Esophagus squamous epithelium (tissue), 5 donors: Measurements from ENCODE around the gene RC3H2. TPM values are rescaled to one million over a fixed set of nuclear protein-coding genes. Genes with fewer than 3 reads are reported as not detected.
"Not testable (repeated sequence)": the region's sequence is repeated elsewhere in the genome, so short reads cannot be mapped to it uniquely, and the experiment has no call there.

Source experiments
- DNase-seq: peaks from one replicate; lab custom pipeline; 2025; lab: John Stamatoyannopoulos, UW
- H3K27ac ChIP-seq, 4 donors: fragments of 200-600 bp; sonication (generic); one replicate each; pipeline ENCODE4 v1.5.1; 2016 to 2019; ENCODE audit warnings: mild to moderate bottlenecking in 1 of 4
- H3K27me3 ChIP-seq, 4 donors: fragments of 200-600 bp; sonication (generic); 1 replicate in 3 of 4; 2 replicates in 1 of 4; pipeline versions ENCODE4 v1.5.1 to v1.6.0; 2017 to 2021; ENCODE audit warnings: antibody characterized with exemption in 1 of 4
- H3K36me3 ChIP-seq, 3 donors: fragments of 200-600 bp; sonication (generic); one replicate each; pipeline ENCODE4 v1.5.1; 2016 to 2019
- H3K4me1 ChIP-seq, 3 donors: fragments of 200-600 bp; sonication (generic); one replicate each; pipeline ENCODE4 v1.5.1; 2017 to 2019
- H3K4me3 ChIP-seq, 4 donors: fragments of 200-600 bp; sonication (generic); 1 replicate in 3 of 4; 2 replicates in 1 of 4; pipeline ENCODE4 v1.5.1; 2016 to 2019; ENCODE audit warnings: mild to moderate bottlenecking in 2 of 4, moderate library complexity in 1 of 4
- H3K9me3 ChIP-seq, 3 donors: fragments of 200-600 bp; sonication (generic); one replicate each; pipeline ENCODE4 v1.5.1; 2016 to 2019
- CTCF ChIP-seq, 6 experiments: fragments of 450-650 bp in 4 of 6; fragments of 200-600 bp in 2 of 6; sonication (generic) in 2 of 6; IDR thresholded peaks; one replicate each; pipeline ENCODE4 v1.5.1; 2016 to 2019; ENCODE audit warnings: antibody characterized with exemption in 6 of 6, mild to moderate bottlenecking in 4 of 6, moderate library complexity in 4 of 6
- POLR2A ChIP-seq, 4 donors: fragments of 450-650 bp; IDR thresholded peaks; one replicate each; pipeline ENCODE4 v1.6.1; 2017; ENCODE audit warnings: antibody characterized with exemption in 4 of 4, mild to moderate bottlenecking in 4 of 4, moderate library complexity in 3 of 4
- WGBS, 2 donors: methylation state at CpG; one replicate each; pipeline ENCODE4 v1.1.5; 2018; 5-methylcytosine and 5-hydroxymethylcytosine counted together
- intact Hi-C: fragments of 100-400 bp; cut with DNase I; formaldehyde crosslinking; loops from one replicate; pipeline ENCODE4 v1.15.0; 2022
- total RNA-seq, 4 donors: library from RNA; depleted of rRNA; stranded (reverse); fragments of >200 nt; gene quantifications; one replicate each; pipeline ENCODE4 v1.1.0, GENCODE V29; 2016
- donor health status: DM: yes; HTN: yes; CAD: no.

RC3H2 gene
- total RNA-seq, 4 donors from 2014 or later: 24.6 to 46.3 (median 30.2) TPM

- Histone ChIP-seq H3K36me3 (peaks cover 21 to 100% (median 51%) of the 10 kb centered on the region in 3 donors), H3K27ac (no peak overlapping the region), H3K4me1 (no peaks in the 10 kb centered on the region), H3K9me3 (no peaks in the 10 kb centered on the region), H3K4me3 (no peak overlapping the region), H3K27me3 (no peaks in the 10 kb centered on the region)
- 66 to 79% methylated on average over 2 of the region's 2 CpGs for WGBS, 2 donors
- intact Hi-C loops: no loop called here
- DNase-seq: no peak
- TF ChIP-seq CTCF (IDR thresholded peaks at IDR 0.05) (no peak), POLR2A (IDR thresholded peaks at IDR 0.05) (no peak)
These were observed 25.7 kb downstream of the RC3H2 start for GRCh38 chr9:122879443-122879842.

- WGBS, 2 donors: 74 to 89% methylated on average over 1 of the region's 1 CpG
- Histone ChIP-seq H3K4me1 (no peaks in the 10 kb centered on the region), H3K9me3 (no peaks in the 10 kb centered on the region), H3K4me3 (no peak overlapping the region), H3K27ac (no peak overlapping the region), H3K36me3 (peaks cover 12 to 99% (median 46%) of the 10 kb centered on the region in 3 donors), H3K27me3 (no peaks in the 10 kb centered on the region)
- intact Hi-C loops: no loop called here
- DNase-seq: no peak
- TF ChIP-seq CTCF (IDR thresholded peaks at IDR 0.05) (no peak), POLR2A (IDR thresholded peaks at IDR 0.05) (no peak)
These were observed 29.6 kb downstream of the RC3H2 start for GRCh38 chr9:122875523-122875922.

- peaks cover 0 to 69% (median 0%) of the 10 kb centered on the region in 3 donors for H3K36me3 ChIP-seq
- H3K27me3 ChIP-seq, DNase-seq, H3K27ac ChIP-seq, H3K9me3 ChIP-seq, intact Hi-C loops, H3K4me1 ChIP-seq, H3K4me3 ChIP-seq: not testable (repeated sequence)
- no CpG with 5 or more reads among the region's 27 CpGs for WGBS, 2 donors
These were observed 37.9 kb downstream of the RC3H2 start for GRCh38 chr9:122867276-122867675.

- Histone ChIP-seq H3K36me3 (peaks cover 0 to 70% (median 0%) of the 10 kb centered on the region in 3 donors), H3K9me3 (no peaks in the 10 kb centered on the region), H3K4me1 (no peaks in the 10 kb centered on the region), H3K27ac (no peak overlapping the region), H3K27me3 (no peaks in the 10 kb centered on the region), H3K4me3 (no peak overlapping the region)
- WGBS, 2 donors: 40 to 92% methylated on average over 1 to 5 of the region's 5 CpGs
- intact Hi-C loops: no loop called here
- TF ChIP-seq POLR2A (IDR thresholded peaks at IDR 0.05): no peak
- no peak for TF ChIP-seq CTCF (IDR thresholded peaks at IDR 0.05)
- DNase-seq: no peak
These were observed 39.1 kb downstream of the RC3H2 start for GRCh38 chr9:122866079-122866478.

- Histone ChIP-seq H3K9me3 (no peaks in the 10 kb centered on the region), H3K27ac (peak overlapping the region in 1 of 4 donors; percentile 3), H3K4me3 (no peak overlapping the region), H3K36me3 (peaks cover 0 to 70% (median 0%) of the 10 kb centered on the region in 3 donors), H3K4me1 (no peaks in the 10 kb centered on the region), H3K27me3 (no peaks in the 10 kb centered on the region)
- WGBS, 2 donors: 73 to 85% methylated on average over 7 of the region's 7 CpGs
- no peak for TF ChIP-seq CTCF (IDR thresholded peaks at IDR 0.05)
- TF ChIP-seq POLR2A (IDR thresholded peaks at IDR 0.05): no peak
- intact Hi-C loops: no loop called here
- no peak for DNase-seq
These were observed 39.9 kb downstream of the RC3H2 start for GRCh38 chr9:122865300-122865699.

- TF ChIP-seq POLR2A (IDR thresholded peaks at IDR 0.05) (no peak), CTCF (IDR thresholded peaks at IDR 0.05) (no peak)
- no peaks in the 10 kb centered on the region for H3K4me1 ChIP-seq
- intact Hi-C loops: no loop called here
- H3K4me3 ChIP-seq: no peak overlapping the region
- H3K36me3 ChIP-seq: peaks cover 0 to 72% (median 0%) of the 10 kb centered on the region in 3 donors
- DNase-seq: no peak
- no peaks in the 10 kb centered on the region for H3K9me3 ChIP-seq
- no peak overlapping the region for H3K27ac ChIP-seq
- WGBS, 2 donors: 100% methylated on average over 3 of the region's 3 CpGs
- H3K27me3 ChIP-seq: no peaks in the 10 kb centered on the region
These were observed 41.8 kb downstream of the RC3H2 start for GRCh38 chr9:122863407-122863806.
